GM18498 (cell line): Measurements from ENCODE around the gene CD63.

Experiments
- ATAC-seq: cut with Tn5 transposase; IDR thresholded peaks from one replicate; pipeline ENCODE4 v1.9.1; 2021; ENCODE audit warnings: mild to moderate bottlenecking, moderate library complexity; ENCODE audit not compliant: unreplicated experiment

CD63 gene

GRCh38 chr12:55692631-55693322 lies 36.0 kb downstream of the CD63 start:
- ATAC-seq, result no peak

- ATAC-seq, result no peak
Observed at GRCh38 chr12:55688716-55689655, 39.8 kb downstream of the CD63 start.

- peak; percentile 78 for ATAC-seq
Observed at GRCh38 chr12:55687746-55688145, 41.1 kb downstream of the CD63 start.

GRCh38 chr12:55686366-55687010 lies 42.3 kb downstream of the CD63 start:
- ATAC-seq, result no peak

- no peak for ATAC-seq
Observed at GRCh38 chr12:55685671-55686070, 43.1 kb downstream of the CD63 start.

DNA sequence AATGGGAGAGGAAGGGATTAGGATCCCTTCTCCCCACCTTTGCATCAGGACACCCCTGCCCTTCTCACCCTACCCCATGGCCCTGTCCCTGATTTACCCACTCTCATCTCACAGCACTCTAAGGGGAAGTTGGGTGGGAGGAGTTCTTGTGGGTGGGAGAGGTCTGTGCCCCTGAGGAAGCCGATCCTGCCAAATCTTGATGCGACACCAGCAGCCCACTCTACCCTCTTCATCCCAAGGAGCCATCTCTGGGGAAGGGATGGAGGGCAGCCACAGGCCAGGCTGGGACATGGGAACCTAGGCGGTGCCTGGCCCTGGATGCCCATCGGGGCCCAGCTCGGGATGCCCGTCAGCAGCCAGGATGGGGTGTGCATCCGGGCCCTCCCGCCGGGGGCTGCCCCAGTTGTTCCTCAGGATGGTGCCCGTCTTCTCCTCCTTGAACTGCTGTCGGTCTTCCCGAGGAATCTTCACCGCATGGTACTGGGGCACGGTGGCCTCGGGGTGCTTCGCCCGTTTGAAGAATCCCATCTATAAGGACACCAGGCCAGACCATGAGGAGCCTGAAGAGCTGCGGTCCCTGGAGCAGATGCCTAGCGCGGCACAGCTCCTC lies 43.9 kb downstream of the CD63 start:
- ATAC-seq, result no peak

GRCh38 chr12:55683676-55684075 lies 45.1 kb downstream of the CD63 start:
- ATAC-seq, result no peak

DNA sequence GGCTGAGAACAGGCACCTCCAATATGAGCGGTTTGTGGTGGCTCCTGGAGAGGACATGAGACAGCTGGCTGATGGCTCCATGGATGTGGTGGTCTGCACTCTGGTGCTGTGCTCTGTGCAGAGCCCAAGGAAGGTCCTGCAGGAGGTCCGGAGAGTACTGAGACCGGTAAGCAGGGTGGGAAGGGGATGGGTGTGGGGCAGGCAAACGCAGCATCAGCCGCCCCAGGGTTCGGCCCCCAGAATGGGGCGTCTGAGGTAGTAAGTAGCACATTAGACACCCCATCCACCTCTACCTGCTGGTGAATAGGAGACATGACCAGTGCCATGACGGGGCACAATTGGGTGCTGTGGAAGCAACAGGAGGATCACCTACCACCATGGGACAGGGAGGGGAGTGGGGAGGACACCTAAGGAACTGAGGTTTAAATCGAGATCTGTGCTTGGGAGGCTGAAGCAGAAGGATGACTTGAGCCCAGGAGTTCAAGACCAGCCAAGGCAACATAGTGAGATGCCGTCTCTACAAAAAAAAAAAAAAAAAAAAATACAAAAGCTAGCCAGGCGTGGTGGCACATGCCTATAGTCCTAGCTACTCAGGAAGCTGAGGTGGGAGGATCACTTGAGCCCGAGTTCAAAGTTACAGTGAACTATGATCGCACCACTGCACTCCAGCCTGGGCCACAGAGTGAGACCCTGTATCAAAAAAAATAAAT lies 46.6 kb downstream of the CD63 start:
- ATAC-seq, result no peak

GRCh38 chr12:55681142-55682077 lies 47.4 kb downstream of the CD63 start:
- no peak for ATAC-seq

DNA sequence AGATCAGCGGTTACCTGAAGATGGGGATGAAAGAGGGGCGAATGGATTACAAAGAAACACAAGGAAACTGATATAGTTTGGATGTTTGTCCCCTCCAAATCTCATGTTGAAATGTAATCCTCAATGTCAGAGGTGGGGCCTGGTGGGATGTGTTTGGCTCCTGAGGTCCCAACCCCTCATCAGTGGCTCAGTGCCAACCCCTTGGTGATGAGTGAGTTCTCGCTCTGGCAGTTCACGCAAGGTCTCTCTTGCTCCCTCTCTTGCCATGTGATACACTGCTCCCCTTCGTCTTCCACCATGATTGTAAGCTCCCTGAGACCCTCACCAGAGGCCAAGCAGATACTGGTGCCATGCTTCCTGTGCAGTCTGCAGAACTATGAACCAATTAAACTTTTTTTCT lies 49.1 kb downstream of the CD63 start:
- ATAC-seq, result no peak

DNA sequence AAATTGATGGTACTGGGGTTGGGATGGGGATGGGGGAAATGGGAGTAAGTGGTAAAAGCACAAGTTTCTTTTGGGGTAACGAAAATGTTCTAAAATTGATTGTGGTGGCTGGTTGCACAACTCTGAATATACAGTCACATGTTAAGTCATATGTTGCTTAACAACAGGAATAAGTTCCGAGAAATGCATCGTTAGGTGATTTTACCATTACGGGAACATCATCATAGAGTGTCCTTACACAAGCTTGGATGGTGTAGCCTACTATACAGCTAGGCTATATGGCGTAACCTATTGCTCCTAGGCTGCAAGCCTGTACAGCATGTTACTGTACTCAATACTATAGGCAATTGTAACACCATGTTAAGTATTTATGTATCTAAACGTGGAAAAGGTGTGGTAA lies 52.1 kb downstream of the CD63 start:
- ATAC-seq, result no peak

DNA sequence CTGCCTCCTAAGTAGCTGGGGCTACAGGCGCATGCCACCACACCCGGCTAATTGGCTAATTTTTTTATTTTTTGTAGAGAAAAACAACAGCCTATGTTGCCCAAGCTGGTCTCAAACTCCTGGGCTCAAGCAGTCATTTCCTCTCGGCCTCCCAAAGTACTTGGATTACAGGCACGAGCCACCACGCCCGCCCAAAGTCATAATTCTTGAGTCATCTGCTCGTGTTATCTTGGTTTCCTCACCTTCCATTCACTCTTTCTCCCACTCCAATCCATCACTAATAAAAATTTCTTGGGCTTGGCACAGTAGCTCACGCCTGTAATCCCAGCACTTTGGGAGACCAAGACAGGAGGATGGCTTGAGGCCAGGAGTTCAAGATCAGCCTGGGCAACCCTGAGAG lies 53.1 kb downstream of the CD63 start:
- ATAC-seq, result no peak
